CD4-positive, CD25-positive, alpha-beta regulatory T cell (primary cell): Measurements from ENCODE around the gene PKDREJ. TPM values are rescaled to one million over a fixed set of nuclear protein-coding genes. Genes with fewer than 3 reads are reported as not detected.

Source experiments
- ATAC-seq, 2 donors: fragments of 150-1000 bp; cut with Tn5 transposase; one replicate each; pipeline ENCODE4 v1.10.0; 2021; ENCODE audit warnings: low read depth in 2 of 2, moderate number of reproducible peaks in 2 of 2, moderate library complexity in 1 of 2
- DNase-seq, 3 donors: peaks; one replicate each; pipeline versions ENCODE4 v3.0.0 to v3.0.0-alpha.2; 2012 to 2022; ENCODE audit warnings: mixed read lengths in 1 of 3
- H3K27ac ChIP-seq: one replicate; pipeline ENCODE4 v1.7.0; 2013; ENCODE audit warnings: mild to moderate bottlenecking, low read length; ENCODE audit not compliant: insufficient read depth, poor library complexity, severe bottlenecking
- H3K27me3 ChIP-seq: one replicate; pipeline ENCODE4 v1.7.0; 2013; ENCODE audit warnings: low read length; ENCODE audit not compliant: control insufficient read depth, insufficient read depth
- H3K36me3 ChIP-seq: one replicate; pipeline ENCODE4 v1.7.0; 2013; ENCODE audit warnings: mild to moderate bottlenecking, low read length, moderate library complexity; ENCODE audit not compliant: control insufficient read depth, insufficient read depth
- H3K4me1 ChIP-seq: 2 replicates; pipeline ENCODE4 v1.7.0; 2013; ENCODE audit warnings: mild to moderate bottlenecking, low read length; ENCODE audit not compliant: insufficient read depth, control insufficient read depth, poor library complexity, severe bottlenecking
- H3K4me3 ChIP-seq: one replicate; pipeline ENCODE4 v1.7.0; 2013; ENCODE audit warnings: low read depth, mild to moderate bottlenecking, low read length, moderate library complexity
- H3K9me3 ChIP-seq, 2 experiments: 1 replicate in 1 of 2; 2 replicates in 1 of 2; pipeline ENCODE4 v1.7.0; 2013; ENCODE audit warnings: low read length in 2 of 2, mild to moderate bottlenecking in 1 of 2, moderate library complexity in 1 of 2; ENCODE audit not compliant: control insufficient read depth in 2 of 2
- H3K27ac Mint-ChIP-seq, 3 donors: one replicate each; pipeline ENCODE4 v1.8.0; 2020 to 2022; ENCODE audit warnings: mild to moderate bottlenecking in 3 of 3, mixed read lengths in 3 of 3, moderate library complexity in 2 of 3
- H3K27me3 Mint-ChIP-seq: one replicate; pipeline ENCODE4 v1.8.0; 2022; ENCODE audit warnings: mild to moderate bottlenecking, mixed read lengths
- H3K36me3 Mint-ChIP-seq: one replicate; pipeline ENCODE4 v1.8.0; 2020; ENCODE audit warnings: mixed read lengths
- H3K4me1 Mint-ChIP-seq, 4 donors: one replicate each; pipeline ENCODE4 v1.8.0; 2020 to 2022; ENCODE audit warnings: mixed read lengths in 4 of 4, mild to moderate bottlenecking in 1 of 4
- H3K4me3 Mint-ChIP-seq, 4 donors: one replicate each; pipeline ENCODE4 v1.8.0; 2020 to 2022; ENCODE audit warnings: mild to moderate bottlenecking in 4 of 4, mixed read lengths in 4 of 4, moderate library complexity in 3 of 4
- H3K9me3 Mint-ChIP-seq, 7 donors: one replicate each; pipeline ENCODE4 v1.8.0; 2020 to 2022; ENCODE audit warnings: mixed read lengths in 7 of 7, mild to moderate bottlenecking in 3 of 7, moderate library complexity in 2 of 7
- polyA plus RNA-seq, 4 donors: library from polyadenylated mRNA; unstranded; fragments of 300-500 nt; fragmentation: Illumina TruSeq; gene quantifications; one replicate each; pipeline ENCODE4 v1.2.3, GENCODE V29; 2021
- total RNA-seq: library from RNA; stranded (reverse); gene quantifications from one replicate; pipeline ENCODE4 v1.2.3, GENCODE V29; 2022

PKDREJ gene
- total and polyA plus RNA-seq, 5 donors from 2014 or later = 0.19 TPM; not detected in 4

DNA sequence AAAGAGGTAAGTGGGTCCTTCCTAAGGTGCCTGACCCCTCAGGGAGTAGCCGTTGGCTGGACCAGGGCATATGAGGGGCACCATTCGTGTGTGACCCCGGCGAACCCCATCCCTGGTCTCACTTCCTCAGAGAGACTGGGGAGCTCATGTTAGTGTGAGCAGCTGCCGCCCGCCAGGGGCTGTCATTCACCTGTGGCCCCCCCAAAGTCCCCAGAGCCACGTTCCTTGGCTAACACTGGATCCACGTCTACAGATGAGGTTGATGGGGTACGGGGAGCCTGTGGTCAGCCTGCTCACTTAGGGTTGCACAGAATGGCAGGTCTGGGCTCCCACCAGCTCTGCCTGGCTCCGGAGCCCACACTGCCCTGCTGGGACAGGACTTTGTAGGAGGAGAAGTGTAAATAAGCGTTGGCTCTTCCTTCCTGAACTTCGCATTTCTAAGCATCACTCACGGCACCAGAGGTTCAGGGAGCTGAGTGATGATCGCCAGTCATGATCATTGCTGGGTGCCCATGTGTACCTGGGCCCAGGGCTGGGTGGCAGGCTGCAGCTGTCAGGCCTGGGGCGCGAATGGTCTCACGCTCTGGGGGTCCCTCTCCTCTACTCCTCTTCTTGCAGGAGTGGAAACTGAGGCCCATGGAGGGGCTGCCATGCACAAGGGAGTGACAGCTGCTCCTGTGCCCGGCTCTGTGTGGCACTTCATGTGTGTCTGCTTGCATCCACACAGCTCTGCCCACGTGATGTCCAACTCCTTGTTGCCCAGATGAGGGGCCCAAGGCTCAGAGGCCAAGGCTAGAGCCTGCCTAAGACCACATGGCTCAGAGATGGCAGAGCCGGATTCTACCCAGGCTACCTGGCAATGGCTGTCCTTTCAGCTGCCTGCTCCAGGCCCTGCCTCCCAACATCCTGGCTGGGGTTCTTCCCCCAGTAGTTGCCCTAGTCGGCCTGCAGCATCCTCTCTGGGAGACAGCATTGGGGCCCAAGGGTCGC, 15.8 kb upstream of the PKDREJ start:
- H3K36me3 Mint-ChIP-seq = peaks cover 30% of the 10 kb centered on the region

DNA sequence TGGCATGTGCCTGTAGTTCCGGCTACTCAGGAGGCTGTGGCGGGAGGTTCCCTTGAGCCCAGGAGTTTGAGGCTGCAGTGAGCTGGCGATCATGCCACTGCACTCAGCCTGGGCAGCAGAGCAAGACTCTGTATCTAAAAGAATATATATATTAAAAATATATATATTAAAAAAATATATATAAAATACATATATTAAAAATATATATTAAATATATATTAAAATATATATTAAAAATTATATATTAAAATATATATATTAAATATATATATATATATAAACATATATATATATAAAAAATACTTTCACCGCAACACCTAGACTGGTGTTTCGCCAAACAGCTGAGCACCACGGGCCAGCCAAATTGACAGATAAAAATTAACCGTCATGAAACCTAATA, 13.4 kb upstream of the PKDREJ start:
- no peaks in the 10 kb centered on the region for H3K9me3 ChIP-seq
- H3K27me3 ChIP-seq = no peaks in the 10 kb centered on the region
- Mint-ChIP-seq H3K4me1 (peaks cover 0 to 2% (median 0%) of the 10 kb centered on the region in 4 donors), H3K27me3 (no peaks in the 10 kb centered on the region), H3K4me3 (no peak overlapping the region), H3K27ac (no peak overlapping the region), H3K36me3 (peaks cover 24% of the 10 kb centered on the region), H3K9me3 (peaks cover 0 to 4% (median 0%) of the 10 kb centered on the region in 7 donors)
- no peak overlapping the region for H3K27ac ChIP-seq
- no peaks in the 10 kb centered on the region for H3K4me1 ChIP-seq
- H3K36me3 ChIP-seq = peaks cover 24% of the 10 kb centered on the region
- DNase-seq (no peak), ATAC-seq (no peak)
- H3K4me3 ChIP-seq = no peak overlapping the region

More for the DNA sequence above, 15.8 kb upstream of the PKDREJ start:
- Mint-ChIP-seq H3K4me1 (peaks cover 0 to 2% (median 0%) of the 10 kb centered on the region in 4 donors), H3K27ac (no peak overlapping the region), H3K9me3 (peaks cover 0 to 4% (median 0%) of the 10 kb centered on the region in 7 donors), H3K4me3 (no peak overlapping the region), H3K27me3 (no peaks in the 10 kb centered on the region)
- Histone ChIP-seq H3K27me3 (no peaks in the 10 kb centered on the region), H3K27ac (no peak overlapping the region), H3K4me3 (no peak overlapping the region), H3K36me3 (peaks cover 24% of the 10 kb centered on the region), H3K9me3 (no peaks in the 10 kb centered on the region), H3K4me1 (no peaks in the 10 kb centered on the region)
- ATAC-seq = no peak
- DNase-seq = no peak

DNA sequence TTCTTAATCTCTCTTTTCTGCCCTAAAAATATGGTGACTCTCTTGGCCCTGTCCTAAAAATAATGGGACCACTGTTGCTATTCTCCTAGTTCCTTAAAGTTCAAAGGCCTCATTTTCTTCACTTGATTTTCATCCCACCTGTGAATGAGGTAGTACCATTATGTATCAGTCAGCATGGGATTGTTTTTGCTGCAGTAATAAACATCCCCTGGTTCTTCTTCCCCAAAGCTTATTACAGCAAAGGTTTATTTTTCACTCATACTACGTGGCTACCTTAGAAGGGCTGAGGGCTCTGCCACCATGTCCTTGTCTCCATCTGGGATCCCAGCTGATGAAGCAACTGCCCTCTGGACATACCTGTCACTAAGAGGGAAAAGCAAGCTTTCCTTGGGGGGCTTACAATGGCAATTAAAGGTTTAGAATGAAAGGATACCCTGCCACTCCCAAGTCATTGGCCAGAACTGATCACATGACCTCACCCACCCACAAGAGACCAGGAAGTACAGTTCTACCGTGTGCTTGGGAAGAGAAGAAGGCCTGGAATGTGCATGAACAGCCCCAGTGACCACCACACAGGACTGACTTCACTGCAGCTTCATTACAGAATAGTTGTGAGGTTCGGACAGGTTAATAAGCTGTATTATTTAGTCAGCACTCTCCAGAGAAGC, 12.4 kb upstream of the PKDREJ start:
- no peak overlapping the region for H3K27ac ChIP-seq
- peaks cover 24% of the 10 kb centered on the region for H3K36me3 ChIP-seq
- ATAC-seq (no peak), DNase-seq (no peak)
- no peaks in the 10 kb centered on the region for H3K27me3 ChIP-seq
- H3K36me3 Mint-ChIP-seq = peaks cover 19% of the 10 kb centered on the region
- H3K9me3 ChIP-seq = no peaks in the 10 kb centered on the region
- H3K27ac Mint-ChIP-seq = peak overlapping the region in 1 of 3 donors; percentile 62
- H3K4me3 ChIP-seq = no peak overlapping the region
- H3K9me3 Mint-ChIP-seq = peaks cover 0 to 4% (median 0%) of the 10 kb centered on the region in 7 donors
- H3K27me3 Mint-ChIP-seq = no peaks in the 10 kb centered on the region
- no peak overlapping the region for H3K4me3 Mint-ChIP-seq
- H3K4me1 ChIP-seq = no peaks in the 10 kb centered on the region
- peaks cover 0 to 2% (median 0%) of the 10 kb centered on the region in 4 donors for H3K4me1 Mint-ChIP-seq

DNA sequence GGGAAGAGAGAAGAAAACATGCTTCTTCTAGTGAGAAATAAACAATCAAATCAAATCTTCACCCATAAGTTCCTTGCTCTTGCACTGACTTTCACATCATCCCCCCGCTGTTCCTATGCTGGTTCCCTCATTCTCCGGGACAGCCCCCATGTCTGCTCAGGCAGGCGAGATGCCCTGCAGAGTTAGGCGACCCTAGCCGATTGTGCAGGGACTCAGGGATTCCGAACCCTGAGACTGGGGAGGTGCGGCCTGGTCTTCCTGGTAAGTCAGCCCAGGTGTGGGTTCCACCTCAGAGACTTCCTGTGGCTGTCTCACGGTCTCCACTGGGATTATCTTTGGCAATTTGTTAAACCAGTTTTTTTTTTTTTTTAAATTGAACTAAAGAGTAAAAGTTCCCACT, 11.2 kb upstream of the PKDREJ start:
- Histone ChIP-seq H3K27me3 (no peaks in the 10 kb centered on the region), H3K9me3 (no peaks in the 10 kb centered on the region), H3K36me3 (peaks cover 20% of the 10 kb centered on the region), H3K4me1 (no peaks in the 10 kb centered on the region), H3K27ac (no peak overlapping the region), H3K4me3 (no peak overlapping the region)
- Mint-ChIP-seq H3K9me3 (peaks cover 0 to 4% (median 0%) of the 10 kb centered on the region in 7 donors), H3K27ac (no peak overlapping the region), H3K36me3 (peaks cover 19% of the 10 kb centered on the region), H3K4me1 (peaks cover 0 to 9% (median 6%) of the 10 kb centered on the region in 4 donors), H3K27me3 (no peaks in the 10 kb centered on the region), H3K4me3 (no peak overlapping the region)
- no peak for DNase-seq
- ATAC-seq = no peak

DNA sequence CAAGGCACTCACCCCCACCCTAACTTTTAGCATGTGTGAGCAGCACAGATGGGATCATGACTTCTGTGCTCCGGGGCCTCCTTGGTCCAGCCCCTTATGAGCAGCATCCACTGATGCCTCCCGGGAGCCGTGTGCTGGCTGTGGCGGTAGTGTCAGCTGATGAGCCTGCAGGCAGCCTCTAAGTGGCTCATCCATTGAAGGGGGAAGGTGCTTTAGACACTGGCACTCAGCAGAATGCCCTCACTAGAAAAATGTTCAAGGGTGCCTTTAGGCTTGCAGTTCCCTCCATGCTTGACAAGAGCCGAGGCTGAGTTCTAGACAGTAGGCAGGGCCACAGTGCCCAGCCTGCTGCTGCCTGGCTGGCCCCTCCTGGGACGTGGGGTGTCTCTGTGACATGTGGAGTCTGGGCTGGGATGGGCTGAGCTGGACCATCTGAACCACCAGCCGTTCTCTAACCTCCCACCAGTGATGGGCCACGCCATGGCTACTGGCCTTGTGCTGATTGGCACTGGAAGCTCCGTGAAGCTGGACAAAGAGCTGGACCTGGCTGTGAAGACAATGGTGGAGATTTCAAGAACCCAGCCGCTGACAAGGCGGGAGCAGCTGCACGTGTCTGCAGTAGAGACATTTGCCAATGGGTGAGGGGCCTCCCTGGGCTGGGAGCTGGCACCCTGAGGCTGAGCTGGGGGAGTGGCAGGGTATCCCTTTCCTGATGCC, 10.4 kb upstream of the PKDREJ start:
- Histone ChIP-seq H3K9me3 (no peaks in the 10 kb centered on the region), H3K4me3 (no peak overlapping the region), H3K4me1 (no peaks in the 10 kb centered on the region), H3K27ac (no peak overlapping the region), H3K27me3 (no peaks in the 10 kb centered on the region), H3K36me3 (peaks cover 15% of the 10 kb centered on the region)
- H3K9me3 Mint-ChIP-seq = peaks cover 0 to 4% (median 0%) of the 10 kb centered on the region in 7 donors
- DNase-seq (no peak), ATAC-seq (no peak)
- H3K4me1 Mint-ChIP-seq = peaks cover 0 to 13% (median 9%) of the 10 kb centered on the region in 4 donors
- H3K4me3 Mint-ChIP-seq = no peak overlapping the region
- H3K27me3 Mint-ChIP-seq = no peaks in the 10 kb centered on the region
- H3K27ac Mint-ChIP-seq = no peak overlapping the region
- peaks cover 19% of the 10 kb centered on the region for H3K36me3 Mint-ChIP-seq

DNA sequence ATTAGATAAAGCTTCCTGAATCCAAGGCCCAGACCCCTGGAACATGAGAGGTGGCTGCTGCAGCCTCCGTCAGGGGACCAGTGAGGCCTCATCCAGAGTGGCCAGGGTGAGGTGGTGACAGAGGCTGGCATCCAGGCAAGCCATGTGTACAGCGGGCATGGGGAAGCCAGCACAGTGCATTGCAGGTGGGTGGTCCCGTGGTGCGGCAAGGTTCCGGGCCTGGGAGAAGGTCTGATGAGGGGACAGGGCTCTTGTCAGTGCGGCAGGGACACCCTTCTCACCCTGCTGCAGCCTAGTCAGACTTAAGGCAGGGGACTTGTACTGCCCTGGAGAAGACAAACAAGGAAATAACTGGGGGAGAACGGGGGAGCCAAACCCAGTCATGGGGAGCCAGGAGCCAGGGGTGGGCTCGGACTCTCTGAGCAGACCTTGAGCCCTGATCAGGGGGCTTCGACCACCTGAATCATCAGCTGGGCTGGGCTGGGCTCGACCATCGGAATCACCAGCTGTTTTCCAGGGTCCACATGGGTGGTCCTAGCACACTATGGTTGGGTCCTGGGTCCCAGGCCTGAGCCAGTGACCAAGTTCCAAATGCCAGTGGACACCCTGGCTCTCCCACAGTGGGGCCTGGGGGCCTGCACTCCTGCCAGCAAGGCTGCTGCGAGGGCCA, 9.8 kb upstream of the PKDREJ start:
- Histone ChIP-seq H3K27me3 (no peaks in the 10 kb centered on the region), H3K4me1 (no peaks in the 10 kb centered on the region), H3K9me3 (no peaks in the 10 kb centered on the region), H3K36me3 (peaks cover 9% of the 10 kb centered on the region), H3K4me3 (no peak overlapping the region), H3K27ac (no peak overlapping the region)
- Mint-ChIP-seq H3K27ac (no peak overlapping the region), H3K36me3 (peaks cover 16% of the 10 kb centered on the region), H3K4me3 (peak overlapping the region in 1 of 4 donors; percentile 17), H3K4me1 (peaks cover 0 to 17% (median 9%) of the 10 kb centered on the region in 4 donors), H3K9me3 (peaks cover 0 to 4% (median 0%) of the 10 kb centered on the region in 7 donors), H3K27me3 (no peaks in the 10 kb centered on the region)
- ATAC-seq = no peak
- no peak for DNase-seq

DNA sequence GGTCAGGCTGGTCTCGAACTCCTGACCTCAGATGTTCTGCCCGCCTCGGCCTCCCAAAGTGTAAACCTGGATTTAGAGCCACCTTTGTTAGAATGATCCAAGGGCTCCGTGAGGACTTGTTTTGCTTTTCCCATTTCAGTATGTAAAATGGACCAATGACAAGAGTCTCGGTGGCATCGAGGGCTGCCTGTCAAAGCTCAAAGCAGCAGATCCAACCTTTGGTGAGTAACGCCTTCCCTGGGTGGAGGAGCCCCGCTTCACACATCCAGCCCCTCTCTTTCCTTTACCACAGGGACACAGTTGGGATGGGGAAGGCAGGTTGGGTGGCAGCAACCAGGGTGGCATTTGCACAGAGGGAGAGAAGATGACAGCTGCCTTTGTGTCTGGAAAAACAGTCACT, 9.1 kb upstream of the PKDREJ start:
- Mint-ChIP-seq H3K9me3 (peaks cover 0 to 4% (median 0%) of the 10 kb centered on the region in 7 donors), H3K4me1 (peaks cover 0 to 23% (median 13%) of the 10 kb centered on the region in 4 donors), H3K27me3 (peaks cover 4% of the 10 kb centered on the region), H3K4me3 (peak overlapping the region in 1 of 4 donors; percentile 17), H3K36me3 (peaks cover 16% of the 10 kb centered on the region), H3K27ac (no peak overlapping the region)
- Histone ChIP-seq H3K27ac (no peak overlapping the region), H3K36me3 (peaks cover 9% of the 10 kb centered on the region), H3K9me3 (no peaks in the 10 kb centered on the region), H3K4me1 (no peaks in the 10 kb centered on the region), H3K4me3 (no peak overlapping the region), H3K27me3 (no peaks in the 10 kb centered on the region)
- ATAC-seq (no peak), DNase-seq (no peak)
